ENCODE results near the gene RALGAPA1. TPM values are rescaled to one million over a fixed set of nuclear protein-coding genes. Genes with fewer than 3 reads are reported as not detected.

Gene RALGAPA1
- total and polyA plus RNA-seq, 2 donors from 2014 or later = 13.3 to 78.7 TPM

DNA sequence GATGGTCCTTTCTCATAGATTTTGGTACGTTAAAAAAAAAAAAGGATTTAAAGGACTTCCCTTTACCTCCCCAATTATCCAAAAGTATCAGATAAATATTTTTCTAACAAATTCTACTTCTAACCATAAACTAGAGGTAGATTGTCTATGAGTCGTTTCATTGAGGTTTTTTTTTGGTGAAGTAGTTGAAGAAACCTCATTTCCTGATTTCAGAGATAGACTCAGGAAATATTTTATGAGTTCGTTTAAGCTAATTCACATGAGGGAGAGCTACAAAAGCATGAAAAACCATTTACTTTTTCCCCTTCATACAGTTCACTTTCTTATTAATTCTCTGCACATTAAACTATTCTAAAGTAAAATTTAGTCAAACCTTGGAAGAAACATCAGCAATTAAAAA is 112.5 kb downstream of the RALGAPA1 start:
- Histone ChIP-seq H3K27ac (ENCODE audit: low read depth in 2 of 2, low read length in 2 of 2) (no peak overlapping the region), H3K36me3 (ENCODE audit: control insufficient read depth in 2 of 3, insufficient read depth in 3 of 3, low read length in 3 of 3) (no peaks in the 10 kb centered on the region), H3K9ac (ENCODE audit: low read length in 3 of 3) (no peak overlapping the region), H3K9me3 (ENCODE audit: control insufficient read depth in 2 of 3, insufficient read depth in 1 of 3, low read length in 3 of 3) (no peaks in the 10 kb centered on the region), H3K4me1 (ENCODE audit: control insufficient read depth in 2 of 3, insufficient read depth in 2 of 3, low read depth in 1 of 3, low read length in 3 of 3) (no peaks in the 10 kb centered on the region), H3K27me3 (ENCODE audit: control insufficient read depth, insufficient read depth, low read length) (no peaks in the 10 kb centered on the region), H3K4me3 (ENCODE audit: low read length in 3 of 3) (no peak overlapping the region)
- intact Hi-C loops (cut with DNase I) = no loop called here
- FAIRE-seq = no peak
- no peak for DNase-seq
- TF ChIP-seq, protein P1, sequence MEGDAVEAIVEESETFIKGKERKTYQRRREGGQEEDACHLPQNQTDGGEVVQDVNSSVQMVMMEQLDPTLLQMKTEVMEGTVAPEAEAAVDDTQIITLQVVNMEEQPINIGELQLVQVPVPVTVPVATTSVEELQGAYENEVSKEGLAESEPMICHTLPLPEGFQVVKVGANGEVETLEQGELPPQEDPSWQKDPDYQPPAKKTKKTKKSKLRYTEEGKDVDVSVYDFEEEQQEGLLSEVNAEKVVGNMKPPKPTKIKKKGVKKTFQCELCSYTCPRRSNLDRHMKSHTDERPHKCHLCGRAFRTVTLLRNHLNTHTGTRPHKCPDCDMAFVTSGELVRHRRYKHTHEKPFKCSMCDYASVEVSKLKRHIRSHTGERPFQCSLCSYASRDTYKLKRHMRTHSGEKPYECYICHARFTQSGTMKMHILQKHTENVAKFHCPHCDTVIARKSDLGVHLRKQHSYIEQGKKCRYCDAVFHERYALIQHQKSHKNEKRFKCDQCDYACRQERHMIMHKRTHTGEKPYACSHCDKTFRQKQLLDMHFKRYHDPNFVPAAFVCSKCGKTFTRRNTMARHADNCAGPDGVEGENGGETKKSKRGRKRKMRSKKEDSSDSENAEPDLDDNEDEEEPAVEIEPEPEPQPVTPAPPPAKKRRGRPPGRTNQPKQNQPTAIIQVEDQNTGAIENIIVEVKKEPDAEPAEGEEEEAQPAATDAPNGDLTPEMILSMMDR (IDR thresholded peaks at IDR 0.05; ENCODE audit: borderline replicate concordance, extremely low read depth, insufficient read depth) = no peak

DNA sequence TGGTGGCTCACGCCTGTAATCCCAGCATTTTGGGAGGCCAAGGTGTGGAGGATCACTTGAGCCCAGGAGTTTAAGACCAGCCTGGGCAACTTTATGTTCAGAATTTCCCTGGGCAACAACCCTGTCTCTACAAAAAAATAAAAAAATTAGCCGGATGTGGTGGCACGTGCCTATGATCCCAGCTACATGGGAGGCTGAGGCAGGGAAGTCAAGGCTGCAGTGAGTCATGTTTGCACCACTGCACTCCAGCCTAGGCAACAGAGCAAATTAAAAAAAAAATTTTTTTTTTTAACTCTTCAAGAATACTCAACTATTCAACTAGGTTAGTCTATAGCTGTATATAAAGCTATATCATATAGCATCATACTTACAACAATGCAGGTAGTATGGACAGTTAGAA is 113.0 kb downstream of the RALGAPA1 start:
- Histone ChIP-seq H3K9ac (ENCODE audit: low read length in 3 of 3) (no peak overlapping the region), H3K27me3 (ENCODE audit: control insufficient read depth, insufficient read depth, low read length) (no peaks in the 10 kb centered on the region), H3K4me1 (ENCODE audit: control insufficient read depth in 2 of 3, insufficient read depth in 2 of 3, low read depth in 1 of 3, low read length in 3 of 3) (no peaks in the 10 kb centered on the region), H3K27ac (ENCODE audit: low read depth in 2 of 2, low read length in 2 of 2) (no peak overlapping the region), H3K36me3 (ENCODE audit: control insufficient read depth in 2 of 3, insufficient read depth in 3 of 3, low read length in 3 of 3) (no peaks in the 10 kb centered on the region), H3K4me3 (ENCODE audit: low read length in 3 of 3) (no peak overlapping the region), H3K9me3 (ENCODE audit: control insufficient read depth in 2 of 3, insufficient read depth in 1 of 3, low read length in 3 of 3) (no peaks in the 10 kb centered on the region)
- TF ChIP-seq, protein P1 (IDR thresholded peaks at IDR 0.05; ENCODE audit: borderline replicate concordance, extremely low read depth, insufficient read depth) = no peak
- no peak for FAIRE-seq
- DNase-seq = no peak
- intact Hi-C loops (cut with DNase I) = no loop called here

DNA sequence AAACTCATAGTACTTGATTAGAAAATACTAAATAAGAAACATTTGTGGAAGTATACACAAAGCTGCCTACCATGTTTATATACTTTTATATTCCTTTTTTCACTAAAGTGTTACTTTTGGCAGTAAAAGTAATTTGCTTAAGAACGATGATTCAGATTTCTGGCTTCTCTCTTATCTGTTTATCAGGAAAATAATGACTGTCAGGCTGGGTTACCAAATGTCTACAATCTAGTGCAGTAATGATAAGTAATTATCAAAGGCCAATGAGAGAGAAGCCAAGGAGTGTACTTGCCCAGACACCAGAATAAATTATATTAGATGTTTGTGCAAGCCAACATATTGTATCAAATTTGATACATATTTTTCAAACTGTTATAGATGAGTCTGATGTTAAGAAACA is 113.4 kb downstream of the RALGAPA1 start:
- intact Hi-C loops (cut with DNase I) = no loop called here
- Histone ChIP-seq H3K4me3 (ENCODE audit: low read length in 3 of 3) (no peak overlapping the region), H3K27me3 (ENCODE audit: control insufficient read depth, insufficient read depth, low read length) (no peaks in the 10 kb centered on the region), H3K36me3 (ENCODE audit: control insufficient read depth in 2 of 3, insufficient read depth in 3 of 3, low read length in 3 of 3) (no peaks in the 10 kb centered on the region), H3K4me1 (ENCODE audit: control insufficient read depth in 2 of 3, insufficient read depth in 2 of 3, low read depth in 1 of 3, low read length in 3 of 3) (no peaks in the 10 kb centered on the region), H3K9me3 (ENCODE audit: control insufficient read depth in 2 of 3, insufficient read depth in 1 of 3, low read length in 3 of 3) (no peaks in the 10 kb centered on the region), H3K9ac (ENCODE audit: low read length in 3 of 3) (no peak overlapping the region), H3K27ac (ENCODE audit: low read depth in 2 of 2, low read length in 2 of 2) (no peak overlapping the region)
- TF ChIP-seq, protein P1 (IDR thresholded peaks at IDR 0.05; ENCODE audit: borderline replicate concordance, extremely low read depth, insufficient read depth) = no peak
- no peak for FAIRE-seq
- DNase-seq = no peak

DNA sequence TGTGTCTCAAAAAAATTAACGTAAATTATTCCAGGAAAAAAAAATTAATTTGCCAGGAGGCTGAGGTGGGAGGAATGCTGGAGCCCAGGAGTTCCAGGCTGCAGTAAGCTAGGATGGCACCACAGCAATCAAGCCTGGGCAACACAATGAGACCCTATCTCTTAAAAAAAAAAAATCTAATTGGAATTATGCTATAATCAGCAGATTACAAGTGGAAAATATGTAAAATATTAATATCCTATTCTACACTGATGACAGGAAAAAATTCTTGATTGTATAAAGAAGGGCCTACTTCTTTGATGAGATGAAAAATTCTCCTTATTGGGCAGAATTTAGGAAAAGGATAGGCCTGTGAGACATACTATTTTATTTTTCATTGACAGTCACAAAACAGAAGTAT is 114.0 kb downstream of the RALGAPA1 start:
- Histone ChIP-seq H3K9me3 (ENCODE audit: control insufficient read depth in 2 of 3, insufficient read depth in 1 of 3, low read length in 3 of 3) (no peaks in the 10 kb centered on the region), H3K36me3 (ENCODE audit: control insufficient read depth in 2 of 3, insufficient read depth in 3 of 3, low read length in 3 of 3) (no peaks in the 10 kb centered on the region), H3K27me3 (ENCODE audit: control insufficient read depth, insufficient read depth, low read length) (no peaks in the 10 kb centered on the region), H3K4me1 (ENCODE audit: control insufficient read depth in 2 of 3, insufficient read depth in 2 of 3, low read depth in 1 of 3, low read length in 3 of 3) (no peaks in the 10 kb centered on the region), H3K27ac (ENCODE audit: low read depth in 2 of 2, low read length in 2 of 2) (no peak overlapping the region), H3K4me3 (ENCODE audit: low read length in 3 of 3) (no peak overlapping the region), H3K9ac (ENCODE audit: low read length in 3 of 3) (no peak overlapping the region)
- intact Hi-C loops (cut with DNase I) = no loop called here
- FAIRE-seq (no peak), DNase-seq (no peak)
- TF ChIP-seq, protein P1 (IDR thresholded peaks at IDR 0.05; ENCODE audit: borderline replicate concordance, extremely low read depth, insufficient read depth) = no peak
